PC-3 (cell line): ENCODE data around the gene FKBP1A.

Experiments
- CTCF ChIP-seq: fragments of 300-600 bp; sonication (generic); conservative IDR thresholded peaks from 2 replicates; pipeline ENCODE4 v1.5.1; 2017; ENCODE audit warnings: antibody characterized with exemption, low read depth, mild to moderate bottlenecking, low read length
- EZH2phosphoT487 ChIP-seq: fragments of 300-600 bp; sonication (generic); IDR thresholded peaks from 2 replicates; pipeline ENCODE4 v1.6.1; 2018; ENCODE audit warnings: mild to moderate bottlenecking, antibody characterized with exemption, low read length, borderline replicate concordance

- TF ChIP-seq EZH2phosphoT487 = no peak
- no peak for TF ChIP-seq CTCF
These were observed 29.3 kb downstream of the FKBP1A start for GRCh38 chr20:1363522-1363921.
